Cortex of kidney (tissue), 1 donor: ENCODE measurements around the gene GDF11.

Experiments
- DNase-seq: peaks from one replicate; lab custom pipeline; 2025; lab: John Stamatoyannopoulos, UW

GDF11 gene

DNA sequence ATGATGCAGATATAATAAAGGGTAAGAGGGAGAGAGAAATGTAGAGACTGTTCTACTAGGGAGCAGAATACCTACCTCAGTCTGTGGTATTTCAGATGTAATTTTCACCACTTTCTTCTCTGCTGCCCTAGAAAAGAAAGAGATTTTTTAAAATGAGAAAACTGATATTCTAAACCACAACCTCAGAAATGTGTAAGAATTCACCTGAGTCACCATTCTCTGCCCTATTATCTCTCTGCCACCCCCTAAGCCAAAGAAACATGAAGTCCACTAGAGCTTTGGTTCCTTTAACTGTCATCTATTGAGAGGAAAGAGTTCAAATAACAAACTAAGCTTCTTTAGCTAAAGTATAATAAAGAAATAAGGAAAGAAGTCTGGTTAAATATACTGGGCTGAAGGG is 53.0 kb downstream of the GDF11 start:
- no peak for DNase-seq

- DNase-seq = no peak
Measured at GRCh38 chr12:55797068-55797467, 54.1 kb downstream of the GDF11 start.

DNA sequence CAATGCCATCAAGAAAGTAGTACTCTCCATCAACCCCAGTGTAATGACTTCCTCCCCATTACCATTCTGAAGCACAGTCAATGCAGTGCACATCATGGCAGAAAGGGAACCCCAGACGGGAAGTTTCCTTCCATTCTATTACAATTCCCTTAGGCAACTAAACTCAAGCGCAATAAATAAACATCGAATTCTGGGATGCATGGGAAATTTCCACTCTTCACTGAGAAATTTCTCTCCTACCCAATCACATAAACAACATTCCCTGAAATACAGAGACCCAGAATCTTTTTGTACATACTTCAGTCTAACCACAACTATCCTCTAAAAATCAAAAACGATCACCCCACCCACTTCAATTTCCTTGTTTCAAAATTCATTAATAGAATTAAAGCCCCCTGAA is 54.6 kb downstream of the GDF11 start:
- no peak for DNase-seq
